GM18498 (cell line): ENCODE measurements around the gene NELFE.

Experiments used
- ATAC-seq: cut with Tn5 transposase; IDR thresholded peaks from one replicate; pipeline ENCODE4 v1.9.1; 2021; ENCODE audit warnings: mild to moderate bottlenecking, moderate library complexity; ENCODE audit not compliant: unreplicated experiment

NELFE gene

GRCh38 chr6:31972709-31973350 is 14.1 kb upstream of the NELFE start:
- no peak for ATAC-seq

DNA sequence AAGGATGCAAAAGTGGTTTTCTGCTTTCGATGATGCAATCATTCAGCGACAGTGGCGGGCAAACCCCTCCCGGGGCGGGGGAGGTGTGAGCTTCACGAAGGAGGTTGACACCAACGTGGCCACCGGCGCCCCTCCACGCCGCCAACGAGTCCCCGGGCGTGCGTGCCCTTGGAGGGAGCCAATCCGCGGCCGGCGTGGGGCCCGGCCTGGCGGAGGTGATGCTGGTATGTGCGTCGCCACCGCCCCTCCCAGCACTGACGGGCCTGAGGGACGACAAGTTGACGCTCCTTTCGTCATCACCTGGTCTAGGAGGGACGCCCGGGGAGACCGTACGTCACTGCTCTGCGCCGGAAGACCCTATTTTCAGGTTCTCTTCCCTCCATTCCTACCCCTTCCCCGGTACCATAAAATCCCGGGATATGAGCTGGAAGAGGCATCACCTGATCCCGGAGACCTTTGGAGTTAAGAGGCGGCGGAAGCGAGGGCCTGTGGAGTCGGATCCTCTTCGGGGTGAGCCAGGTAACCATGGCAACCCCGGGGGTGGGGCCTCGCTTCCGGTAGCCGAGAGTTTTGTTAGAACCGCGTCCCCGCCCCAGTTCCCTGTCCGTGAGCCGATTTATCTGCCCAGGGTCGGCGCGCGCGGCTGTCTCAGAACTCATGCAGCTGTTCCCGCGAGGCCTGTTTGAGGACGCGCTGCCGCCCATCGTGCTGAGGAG is 13.4 kb upstream of the NELFE start, which contains the start of gene DXO:
DXO (minus strand) TSS at position 146 of the 716 bp plus-strand sequence. CDS start 463 bp downstream, outside the sequence.
- ATAC-seq = peak; percentile 90

GRCh38 chr6:31971279-31971992 is 12.7 kb upstream of the NELFE start:
- no peak for ATAC-seq

DNA sequence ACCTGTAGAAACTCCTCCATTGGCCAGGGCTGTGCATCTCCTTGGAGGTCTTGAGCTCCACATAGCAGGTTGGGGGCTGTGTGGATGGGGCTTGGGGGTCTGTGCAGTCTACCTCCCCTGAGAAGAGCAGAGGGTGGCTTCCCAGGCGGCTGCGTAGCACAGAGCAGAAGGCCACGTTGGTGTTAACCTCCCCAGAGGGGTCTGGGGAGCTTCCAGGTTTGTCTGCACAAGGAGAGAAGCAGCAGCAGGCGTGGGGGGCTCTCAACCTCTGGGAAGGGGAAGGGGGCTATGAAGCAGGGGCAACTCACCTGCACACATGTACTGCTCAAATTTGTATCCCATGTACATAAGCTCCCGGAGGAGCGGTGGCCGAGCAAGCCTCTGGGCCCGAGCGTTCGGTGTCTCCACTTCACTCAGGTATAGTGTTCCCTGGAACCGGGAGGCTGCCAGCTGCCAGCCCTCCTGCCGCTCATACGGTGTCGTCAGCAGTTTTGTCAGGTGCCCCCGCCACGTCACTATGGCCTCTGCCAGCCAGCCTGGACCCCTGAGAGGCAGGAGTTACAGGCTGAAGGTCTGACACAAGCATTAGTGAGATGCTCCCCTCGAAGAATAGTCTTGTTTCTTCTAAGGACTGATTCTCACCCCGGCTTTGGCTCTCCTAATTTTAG is 12.0 kb upstream of the NELFE start:
- ATAC-seq = no peak

DNA sequence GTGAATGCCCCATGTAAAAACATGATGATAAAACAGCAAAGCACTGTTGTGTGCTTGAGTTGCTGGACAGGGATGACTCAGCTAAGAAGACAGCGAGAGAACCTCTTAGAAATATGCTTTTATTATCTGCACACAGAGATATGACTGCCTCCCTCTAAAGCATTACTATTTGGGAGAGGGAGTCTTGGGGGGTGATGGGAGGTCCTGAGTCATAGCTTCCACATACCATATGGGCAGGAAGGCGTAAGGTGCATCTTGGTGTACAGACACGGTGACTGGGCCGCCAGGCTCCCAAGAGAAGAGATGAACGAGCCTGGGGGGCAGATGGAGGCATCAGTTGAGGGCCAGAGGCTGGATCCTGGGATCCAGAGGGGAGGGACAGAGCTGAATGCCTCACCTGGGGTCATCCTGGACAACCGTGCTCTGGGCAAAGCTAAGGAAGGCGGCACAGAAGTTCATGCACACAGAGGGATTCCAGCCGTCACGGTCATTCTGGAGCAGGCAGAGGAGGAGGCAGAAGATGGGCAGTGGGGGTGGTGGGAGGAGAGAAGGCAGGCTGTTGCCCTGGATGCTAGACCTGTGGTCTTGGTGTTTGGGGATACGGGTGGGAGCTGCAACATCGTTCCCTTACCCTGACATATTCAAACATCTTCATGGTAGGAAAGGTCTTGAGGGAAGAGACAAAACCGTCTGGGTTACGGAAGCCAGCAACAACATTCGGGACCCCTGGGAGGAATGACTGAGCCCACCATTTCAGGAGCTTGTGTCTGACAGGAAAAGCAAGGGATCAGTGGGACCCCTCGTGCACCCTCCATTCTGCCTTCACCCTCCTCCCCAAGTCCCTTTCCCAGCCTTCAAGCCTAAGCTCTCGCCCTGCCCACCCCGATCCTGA is 11.2 kb upstream of the NELFE start:
- ATAC-seq = no peak

GRCh38 chr6:31968791-31969711 is 10.3 kb upstream of the NELFE start:
- no peak for ATAC-seq

DNA sequence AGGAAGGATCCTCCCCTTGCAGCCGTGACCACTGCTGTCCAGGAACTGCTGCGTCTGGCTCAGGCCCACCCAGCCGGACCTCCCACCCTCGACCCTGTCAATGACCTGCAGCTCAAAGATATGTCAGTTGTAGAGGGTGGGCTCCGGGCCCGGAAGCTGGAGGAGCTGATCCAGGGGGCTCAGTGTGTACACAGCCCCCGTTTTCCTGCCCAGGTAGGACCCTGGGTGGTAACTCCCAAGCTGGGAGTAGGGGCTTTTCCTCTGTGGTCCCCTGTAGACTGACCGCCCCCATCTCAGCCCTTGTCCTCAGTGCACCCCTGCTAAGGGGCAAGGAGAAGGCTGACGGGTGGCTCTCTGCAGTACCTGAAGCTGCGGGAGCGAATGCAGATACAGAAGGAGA is 9.6 kb upstream of the NELFE start:
- no peak for ATAC-seq

DNA sequence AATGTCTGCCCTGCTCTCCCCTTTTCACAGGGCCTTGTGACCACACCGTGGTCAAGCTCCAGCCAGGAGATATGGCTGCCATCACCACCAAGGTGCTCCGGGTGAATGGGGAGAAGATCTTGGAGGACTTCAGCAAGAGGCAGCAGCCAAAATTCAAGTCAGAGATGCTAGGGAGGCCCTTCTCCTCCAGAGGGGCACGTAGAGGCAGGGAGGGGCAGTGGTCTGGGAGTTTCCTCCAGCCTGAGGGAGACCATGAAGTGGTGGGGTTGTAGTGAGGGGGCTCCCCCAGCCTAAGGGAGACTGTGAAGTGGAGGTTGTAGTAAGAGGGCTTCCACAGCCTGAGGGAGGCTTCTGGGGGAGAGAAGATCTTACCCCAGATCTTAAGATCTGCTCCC is 9.2 kb upstream of the NELFE start:
- no peak for ATAC-seq

- ATAC-seq = no peak
Measured at GRCh38 chr6:31966997-31967925, 8.5 kb upstream of the NELFE start.

- no peak for ATAC-seq
Measured at GRCh38 chr6:31966506-31966905, 7.7 kb upstream of the NELFE start.

DNA sequence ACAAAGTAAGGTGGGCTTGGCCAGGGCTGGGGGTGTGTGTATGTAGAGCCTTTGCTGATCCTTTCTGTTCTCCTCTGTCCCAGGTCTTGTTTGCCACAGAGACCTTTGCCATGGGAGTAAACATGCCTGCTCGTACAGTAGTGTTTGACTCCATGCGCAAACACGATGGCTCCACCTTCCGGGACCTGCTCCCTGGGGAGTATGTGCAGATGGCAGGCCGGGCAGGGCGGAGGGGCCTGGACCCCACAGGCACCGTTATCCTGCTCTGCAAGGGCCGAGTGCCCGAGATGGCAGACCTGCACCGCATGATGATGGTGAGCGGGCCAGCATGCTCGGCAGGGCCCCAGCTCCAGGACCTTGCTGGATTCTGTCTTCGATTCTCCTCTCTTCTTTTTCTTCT is 6.9 kb upstream of the NELFE start:
- no peak for ATAC-seq

- no peak for ATAC-seq
Measured at GRCh38 chr6:31963921-31964320, 5.2 kb upstream of the NELFE start.

DNA sequence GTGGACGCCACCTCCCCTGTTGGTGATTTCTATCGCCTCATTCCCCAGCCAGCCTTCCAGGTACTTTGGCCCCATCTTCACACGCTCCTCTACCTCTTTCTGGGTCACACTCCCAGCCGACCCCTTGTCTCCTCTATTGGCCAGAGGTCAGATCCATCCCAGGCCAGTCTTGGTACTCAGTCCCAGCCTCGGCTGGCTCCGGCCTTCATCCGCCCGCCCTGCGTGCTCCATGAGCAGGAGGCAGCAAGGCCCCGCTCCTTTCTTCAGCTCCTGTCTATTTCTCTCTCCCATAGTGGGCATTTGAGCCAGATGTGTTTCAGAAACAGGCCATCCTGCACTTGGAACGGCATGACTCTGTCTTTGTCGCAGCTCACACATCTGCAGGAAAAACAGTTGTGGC is 2.8 kb upstream of the NELFE start:
- ATAC-seq = no peak

- ATAC-seq = peak; percentile 3
Measured at GRCh38 chr6:31958412-31958740, 395 bp downstream of the NELFE start.

DNA sequence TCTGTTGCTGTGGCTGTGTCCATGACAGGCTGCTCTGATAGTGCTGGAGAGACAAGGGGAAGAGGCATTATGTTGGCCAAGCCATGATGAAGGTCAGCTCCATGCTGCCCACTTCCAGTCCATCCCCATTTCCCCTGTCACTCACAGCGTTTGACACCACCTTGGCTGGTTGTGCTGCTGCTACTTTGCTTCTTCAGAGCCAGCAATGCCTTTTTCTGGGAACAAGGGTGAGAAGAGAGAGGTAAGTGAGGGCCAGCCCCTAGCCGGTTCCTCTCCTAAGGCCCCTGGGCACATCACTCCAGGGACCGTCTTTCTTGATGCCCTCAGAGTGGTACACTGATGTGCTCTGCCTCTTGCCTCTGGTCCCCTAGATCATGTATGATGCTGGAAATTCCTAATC is 2.0 kb downstream of the NELFE start:
- ATAC-seq = no peak

DNA sequence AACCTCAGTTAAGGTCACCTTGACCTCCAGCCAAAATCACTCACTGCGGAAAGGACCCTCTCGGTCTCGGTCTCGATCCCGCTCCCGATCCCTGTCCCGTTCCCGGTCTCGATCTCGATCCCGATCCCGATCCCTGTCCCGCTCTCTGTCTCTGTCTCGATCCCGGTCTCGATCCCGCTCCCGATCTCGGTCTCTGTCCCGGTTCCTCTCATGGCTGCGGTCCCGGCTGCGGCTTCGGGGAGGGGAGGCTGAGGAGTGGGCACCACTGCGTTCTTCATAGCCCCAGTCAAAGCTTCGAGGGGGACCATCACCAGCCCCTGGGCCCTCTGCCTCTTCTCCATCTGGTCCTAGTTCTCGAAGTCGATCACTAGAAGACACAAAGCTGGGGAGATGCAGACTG is 4.3 kb downstream of the NELFE start:
- no peak for ATAC-seq

DNA sequence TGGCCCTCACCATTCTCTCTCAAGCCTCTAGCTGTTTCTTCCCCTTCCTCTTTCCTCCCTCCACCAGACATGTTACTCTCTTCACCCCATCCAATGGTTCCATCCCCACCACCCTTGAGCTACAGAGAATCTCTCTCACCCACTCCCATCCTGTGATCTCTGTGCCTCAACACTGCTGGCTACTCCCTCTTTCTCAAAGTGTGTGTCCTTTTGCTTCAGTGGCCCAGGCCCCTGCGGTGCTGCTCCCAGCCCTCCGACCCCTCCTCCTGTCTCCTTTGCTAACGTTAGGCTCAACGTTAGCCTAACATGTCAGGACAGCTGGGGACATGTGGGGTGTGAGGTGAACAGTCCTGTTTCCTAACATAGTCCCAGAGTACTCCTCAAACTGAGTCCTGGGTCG is 5.9 kb downstream of the NELFE start:
- ATAC-seq = no peak

GRCh38 chr6:31952140-31952805 is 6.5 kb downstream of the NELFE start:
- ATAC-seq = no peak
